Stimulated activated CD4-positive, alpha-beta T cell treated with anti-CD3 and anti-CD28 coated beads, TNF-alpha, amount 100 ng/mL, for 1 hour (primary cell): ENCODE results near the gene PCDHA1.
"Not testable (repeated sequence)": the region's sequence is repeated elsewhere in the genome, so short reads cannot be mapped to it uniquely, and the experiment has no call there.

Source experiments
- DNase-seq, 3 donors: peaks; one replicate each; pipeline ENCODE4 v3.0.0-alpha.2; 2020; ENCODE audit warnings: low read depth in 3 of 3, low spot score in 1 of 3

Gene PCDHA1

DNA sequence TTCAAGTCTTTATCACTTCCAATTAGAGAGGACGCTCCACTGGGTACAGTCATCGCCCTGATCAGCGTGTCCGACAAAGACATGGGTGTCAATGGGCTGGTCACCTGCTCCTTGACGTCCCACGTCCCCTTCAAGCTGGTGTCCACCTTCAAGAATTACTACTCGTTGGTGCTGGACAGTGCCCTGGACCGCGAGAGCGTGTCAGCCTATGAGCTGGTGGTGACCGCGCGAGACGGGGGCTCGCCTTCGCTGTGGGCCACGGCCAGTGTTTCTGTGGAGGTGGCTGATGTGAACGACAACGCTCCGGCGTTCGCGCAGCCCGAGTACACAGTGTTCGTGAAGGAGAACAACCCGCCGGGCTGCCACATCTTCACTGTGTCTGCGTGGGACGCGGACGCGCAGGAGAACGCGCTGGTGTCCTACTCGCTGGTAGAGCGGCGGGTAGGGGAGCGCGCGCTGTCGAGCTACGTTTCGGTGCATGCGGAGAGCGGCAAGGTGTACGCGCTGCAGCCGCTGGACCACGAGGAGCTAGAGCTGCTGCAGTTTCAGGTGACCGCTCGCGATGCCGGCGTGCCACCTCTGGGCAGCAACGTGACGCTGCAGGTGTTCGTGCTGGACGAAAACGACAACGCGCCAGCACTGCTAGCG, 22.4 kb downstream of the PCDHA1 start:
- not testable (repeated sequence) for DNase-seq

DNA sequence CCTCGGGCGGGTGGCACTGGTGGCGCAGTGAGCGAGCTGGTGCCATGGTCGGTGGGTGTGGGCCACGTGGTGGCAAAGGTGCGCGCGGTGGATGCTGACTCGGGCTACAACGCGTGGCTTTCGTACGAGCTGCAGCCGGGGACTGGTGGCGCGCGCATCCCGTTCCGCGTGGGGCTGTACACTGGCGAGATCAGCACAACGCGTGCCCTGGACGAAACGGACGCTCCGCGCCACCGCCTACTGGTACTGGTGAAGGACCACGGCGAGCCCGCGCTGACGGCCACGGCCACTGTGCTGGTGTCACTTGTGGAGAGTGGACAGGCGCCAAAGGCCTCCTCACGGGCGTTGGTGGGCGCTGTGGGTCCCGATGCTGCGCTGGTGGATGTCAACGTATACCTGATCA, 22.9 kb downstream of the PCDHA1 start:
- DNase-seq: no peak

DNA sequence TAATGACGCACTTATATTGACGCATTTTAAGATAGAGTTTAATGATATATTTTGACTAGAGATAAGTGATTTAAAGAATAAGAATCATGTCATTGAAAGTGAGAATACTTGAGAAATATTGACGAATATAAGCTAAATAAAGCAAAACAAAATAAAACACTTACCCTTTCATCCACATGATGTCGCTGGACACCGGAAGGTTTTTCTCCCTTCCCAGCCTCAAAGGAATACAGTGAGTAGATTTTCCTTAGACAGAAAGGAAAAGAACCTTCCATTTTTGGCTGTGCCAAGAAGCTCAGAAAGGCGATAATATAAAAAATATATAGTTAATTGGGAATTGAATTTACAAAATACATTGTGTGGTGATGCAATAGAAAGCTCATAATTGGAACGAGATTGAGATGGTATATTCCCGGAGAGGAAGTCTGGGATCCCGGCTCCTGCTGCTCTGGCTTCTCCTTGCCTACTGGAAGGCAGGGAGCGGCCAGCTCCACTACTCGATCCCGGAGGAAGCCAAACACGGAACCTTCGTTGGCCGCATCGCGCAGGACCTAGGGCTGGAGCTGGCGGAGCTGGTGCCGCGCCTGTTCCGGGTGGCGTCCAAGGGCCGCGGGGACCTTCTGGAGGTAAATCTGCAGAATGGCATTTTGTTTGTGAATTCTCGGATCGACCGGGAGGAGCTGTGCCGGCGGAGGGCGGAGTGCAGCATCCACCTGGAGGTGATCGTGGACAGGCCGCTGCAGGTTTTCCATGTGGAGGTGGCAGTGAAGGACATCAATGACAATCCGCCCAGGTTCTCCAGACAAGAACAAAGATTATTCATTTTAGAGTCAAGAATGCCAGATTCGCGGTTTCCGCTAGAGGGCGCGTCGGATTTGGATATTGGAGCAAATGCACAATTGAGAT, 35.7 kb downstream of the PCDHA1 start, which contains the start of gene PCDHA5:
PCDHA5 (plus strand) TSS at position 239 of the 906 bp plus-strand sequence.
- DNase-seq: no peak

DNA sequence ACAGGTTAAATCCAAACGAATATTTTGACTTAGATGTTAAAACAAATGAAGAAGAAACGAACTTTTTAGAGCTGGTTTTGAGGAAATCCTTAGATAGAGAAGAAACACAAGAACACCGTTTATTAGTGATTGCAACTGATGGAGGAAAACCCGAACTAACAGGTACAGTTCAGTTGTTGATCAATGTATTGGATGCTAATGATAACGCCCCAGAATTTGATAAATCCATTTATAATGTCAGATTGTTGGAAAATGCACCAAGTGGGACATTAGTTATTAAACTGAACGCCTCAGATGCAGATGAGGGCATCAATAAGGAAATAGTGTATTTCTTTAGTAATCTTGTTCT, 36.3 kb downstream of the PCDHA1 start:
- DNase-seq: no peak

DNA sequence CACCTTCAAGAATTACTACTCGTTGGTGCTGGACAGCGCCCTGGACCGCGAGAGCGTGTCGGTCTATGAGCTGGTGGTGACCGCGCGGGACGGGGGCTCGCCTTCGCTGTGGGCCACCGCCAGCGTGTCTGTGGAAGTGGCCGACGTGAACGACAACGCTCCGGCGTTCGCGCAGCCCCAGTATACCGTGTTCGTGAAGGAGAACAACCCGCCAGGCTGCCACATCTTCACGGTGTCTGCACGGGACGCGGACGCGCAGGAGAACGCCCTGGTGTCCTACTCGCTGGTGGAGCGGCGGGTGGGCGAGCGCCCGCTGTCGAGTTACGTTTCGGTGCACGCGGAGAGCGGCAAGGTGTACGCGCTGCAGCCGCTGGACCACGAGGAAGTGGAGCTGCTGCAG, 37.0 kb downstream of the PCDHA1 start:
- DNase-seq: not testable (repeated sequence)

DNA sequence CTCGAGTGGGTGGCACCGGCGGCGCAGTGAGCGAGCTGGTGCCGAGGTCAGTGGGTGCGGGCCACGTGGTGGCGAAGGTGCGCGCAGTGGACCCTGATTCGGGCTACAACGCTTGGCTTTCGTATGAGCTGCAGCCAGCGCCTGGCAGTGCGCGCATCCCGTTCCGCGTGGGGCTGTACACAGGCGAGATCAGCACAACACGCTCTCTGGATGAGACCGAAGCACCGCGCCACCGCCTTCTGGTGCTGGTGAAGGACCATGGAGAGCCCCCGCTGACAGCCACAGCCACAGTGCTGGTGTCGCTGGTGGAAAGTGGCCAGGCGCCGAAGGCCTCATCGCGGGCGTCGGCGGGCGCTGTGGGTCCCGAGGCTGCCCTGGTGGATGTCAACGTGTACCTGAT, 37.5 kb downstream of the PCDHA1 start:
- no peak for DNase-seq

DNA sequence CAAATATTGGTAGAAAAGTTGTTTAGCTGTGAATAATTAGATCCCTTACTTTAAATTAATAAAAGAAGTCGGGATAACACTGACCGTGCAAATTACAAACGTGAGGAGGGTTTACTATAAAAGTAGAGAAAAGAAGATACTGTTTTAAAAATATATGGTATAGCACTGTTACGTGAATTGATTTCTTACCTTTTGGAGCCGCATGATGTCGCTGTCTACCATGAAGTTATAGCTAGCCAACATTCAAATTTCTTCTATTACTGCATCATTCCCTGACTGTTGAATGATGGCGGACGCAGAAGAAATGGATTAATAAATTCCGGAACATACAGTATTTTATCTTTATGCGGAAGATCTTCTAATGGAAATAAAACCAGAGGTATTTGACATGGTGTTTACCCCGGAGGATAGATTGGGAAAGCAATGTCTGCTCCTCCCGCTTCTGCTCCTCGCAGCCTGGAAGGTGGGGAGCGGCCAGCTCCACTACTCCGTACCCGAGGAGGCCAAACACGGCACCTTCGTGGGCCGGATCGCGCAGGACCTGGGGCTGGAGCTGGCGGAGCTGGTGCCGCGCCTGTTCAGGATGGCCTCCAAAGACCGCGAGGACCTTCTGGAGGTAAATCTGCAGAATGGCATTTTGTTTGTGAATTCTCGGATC, 41.9 kb downstream of the PCDHA1 start, which contains the start of gene PCDHA6:
PCDHA6 (plus strand) TSS at position 257 of the 658 bp plus-strand sequence; CDS start at position 389, 132 bp downstream.
- no peak for DNase-seq

DNA sequence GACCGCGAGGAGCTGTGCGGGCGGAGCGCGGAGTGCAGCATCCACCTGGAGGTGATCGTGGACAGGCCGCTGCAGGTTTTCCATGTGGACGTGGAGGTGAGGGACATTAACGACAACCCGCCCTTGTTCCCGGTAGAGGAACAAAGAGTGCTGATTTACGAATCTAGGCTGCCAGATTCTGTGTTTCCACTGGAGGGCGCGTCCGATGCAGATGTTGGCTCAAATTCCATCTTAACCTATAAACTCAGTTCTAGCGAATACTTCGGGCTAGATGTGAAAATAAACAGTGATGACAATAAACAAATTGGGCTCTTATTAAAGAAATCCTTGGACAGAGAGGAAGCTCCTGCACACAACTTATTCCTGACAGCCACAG, 42.4 kb downstream of the PCDHA1 start:
- DNase-seq: no peak

DNA sequence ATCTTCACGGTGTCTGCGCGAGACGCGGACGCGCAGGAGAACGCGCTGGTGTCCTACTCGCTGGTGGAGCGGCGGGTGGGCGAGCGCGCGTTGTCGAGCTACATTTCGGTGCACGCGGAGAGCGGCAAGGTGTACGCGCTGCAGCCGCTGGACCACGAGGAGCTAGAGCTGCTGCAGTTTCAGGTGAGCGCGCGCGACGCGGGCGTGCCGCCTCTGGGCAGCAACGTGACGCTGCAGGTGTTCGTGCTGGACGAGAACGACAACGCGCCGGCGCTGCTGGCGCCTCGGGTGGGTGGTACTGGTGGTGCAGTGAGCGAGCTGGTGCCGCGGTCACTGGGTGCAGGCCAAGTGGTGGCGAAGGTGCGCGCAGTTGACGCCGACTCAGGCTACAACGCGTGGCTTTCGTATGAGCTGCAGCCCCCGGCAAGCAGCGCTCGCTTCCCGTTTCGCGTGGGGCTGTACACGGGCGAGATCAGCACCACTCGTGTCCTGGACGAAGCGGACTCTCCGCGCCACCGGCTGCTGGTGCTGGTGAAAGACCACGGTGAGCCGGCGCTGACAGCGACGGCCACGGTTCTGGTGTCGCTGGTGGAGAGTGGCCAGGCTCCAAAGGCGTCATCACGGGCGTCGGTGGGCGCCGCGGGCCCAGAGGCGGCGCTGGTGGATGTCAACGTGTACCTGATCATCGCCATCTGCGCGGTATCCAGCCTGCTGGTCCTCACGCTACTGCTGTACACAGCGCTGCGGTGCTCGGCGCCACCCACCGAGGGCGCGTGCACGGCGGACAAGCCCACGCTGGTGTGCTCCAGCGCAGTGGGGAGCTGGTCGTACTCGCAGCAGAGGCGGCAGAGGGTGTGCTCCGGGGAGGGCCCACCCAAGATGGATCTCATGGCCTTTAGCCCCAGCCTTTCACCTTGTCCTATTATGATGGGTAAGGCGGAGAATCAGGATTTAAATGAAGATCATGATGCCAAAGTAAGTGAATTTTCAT, 43.9 kb downstream of the PCDHA1 start:
- not testable (repeated sequence) for DNase-seq

DNA sequence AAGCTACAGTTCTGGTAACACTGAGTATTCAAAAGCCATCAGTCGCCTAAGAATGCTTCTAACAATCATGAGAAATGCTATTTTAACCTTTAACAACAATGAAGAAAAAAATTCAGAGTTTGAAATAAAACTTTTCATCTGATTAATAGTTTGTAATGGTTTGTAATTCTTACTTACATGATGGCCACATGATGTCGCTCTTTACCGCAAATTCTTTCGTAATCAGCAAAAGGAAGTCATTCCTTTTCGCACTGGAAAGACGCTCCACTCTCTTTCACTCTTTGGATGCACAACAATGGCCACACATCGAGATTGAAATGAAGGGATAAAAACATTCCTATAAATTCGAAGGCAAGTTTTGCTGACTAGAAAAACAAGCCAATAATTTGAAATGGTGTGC, 48.1 kb downstream of the PCDHA1 start, which contains the start of gene PCDHA7:
PCDHA7 (plus strand) TSS at position 277 of the 400 bp plus-strand sequence; CDS start at position 392, 115 bp downstream.
- no peak for DNase-seq

DNA sequence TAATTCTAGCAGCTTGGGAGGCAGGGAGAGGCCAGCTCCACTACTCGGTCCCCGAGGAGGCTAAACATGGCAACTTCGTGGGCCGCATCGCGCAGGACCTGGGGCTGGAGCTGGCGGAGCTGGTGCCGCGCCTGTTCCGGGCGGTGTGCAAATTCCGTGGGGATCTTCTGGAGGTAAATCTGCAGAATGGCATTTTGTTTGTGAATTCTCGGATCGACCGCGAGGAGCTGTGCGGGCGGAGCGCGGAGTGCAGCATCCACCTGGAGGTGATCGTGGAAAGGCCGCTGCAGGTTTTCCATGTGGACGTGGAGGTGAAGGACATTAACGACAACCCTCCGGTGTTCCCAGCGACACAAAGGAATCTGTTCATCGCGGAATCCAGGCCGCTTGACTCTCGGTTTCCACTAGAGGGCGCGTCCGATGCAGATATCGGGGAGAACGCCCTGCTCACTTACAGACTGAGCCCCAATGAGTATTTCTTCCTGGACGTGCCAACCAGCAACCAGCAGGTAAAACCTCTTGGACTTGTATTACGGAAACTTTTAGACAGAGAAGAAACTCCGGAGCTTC, 48.6 kb downstream of the PCDHA1 start:
- DNase-seq: not testable (repeated sequence)

DNA sequence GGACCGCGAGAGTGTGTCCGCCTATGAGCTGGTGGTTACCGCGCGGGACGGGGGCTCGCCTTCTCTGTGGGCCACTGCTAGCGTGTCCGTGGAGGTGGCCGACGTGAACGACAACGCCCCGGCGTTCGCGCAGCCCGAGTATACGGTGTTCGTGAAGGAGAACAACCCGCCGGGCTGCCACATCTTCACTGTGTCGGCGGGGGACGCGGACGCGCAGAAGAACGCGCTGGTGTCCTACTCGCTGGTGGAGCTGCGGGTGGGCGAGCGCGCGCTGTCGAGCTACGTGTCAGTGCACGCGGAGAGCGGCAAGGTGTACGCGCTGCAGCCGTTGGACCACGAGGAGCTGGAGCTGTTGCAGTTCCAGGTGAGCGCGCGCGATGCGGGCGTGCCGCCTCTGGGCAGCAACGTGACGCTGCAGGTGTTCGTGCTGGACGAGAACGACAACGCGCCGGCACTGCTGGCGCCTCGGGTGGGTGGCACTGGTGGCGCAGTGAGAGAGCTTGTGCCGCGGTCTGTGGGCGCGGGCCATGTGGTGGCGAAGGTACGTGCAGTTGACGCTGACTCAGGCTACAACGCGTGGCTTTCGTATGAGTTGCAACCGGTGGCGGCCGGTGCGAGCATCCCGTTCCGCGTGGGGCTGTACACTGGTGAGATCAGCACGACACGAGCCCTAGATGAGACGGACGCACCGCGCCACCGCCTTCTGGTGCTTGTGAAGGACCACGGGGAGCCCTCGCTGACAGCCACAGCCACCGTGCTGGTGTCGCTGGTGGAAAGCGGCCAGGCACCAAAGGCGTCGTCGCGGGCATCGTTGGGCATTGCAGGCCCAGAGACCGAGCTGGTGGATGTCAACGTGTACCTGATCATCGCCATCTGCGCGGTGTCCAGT, 49.9 kb downstream of the PCDHA1 start:
- no peak for DNase-seq

DNA sequence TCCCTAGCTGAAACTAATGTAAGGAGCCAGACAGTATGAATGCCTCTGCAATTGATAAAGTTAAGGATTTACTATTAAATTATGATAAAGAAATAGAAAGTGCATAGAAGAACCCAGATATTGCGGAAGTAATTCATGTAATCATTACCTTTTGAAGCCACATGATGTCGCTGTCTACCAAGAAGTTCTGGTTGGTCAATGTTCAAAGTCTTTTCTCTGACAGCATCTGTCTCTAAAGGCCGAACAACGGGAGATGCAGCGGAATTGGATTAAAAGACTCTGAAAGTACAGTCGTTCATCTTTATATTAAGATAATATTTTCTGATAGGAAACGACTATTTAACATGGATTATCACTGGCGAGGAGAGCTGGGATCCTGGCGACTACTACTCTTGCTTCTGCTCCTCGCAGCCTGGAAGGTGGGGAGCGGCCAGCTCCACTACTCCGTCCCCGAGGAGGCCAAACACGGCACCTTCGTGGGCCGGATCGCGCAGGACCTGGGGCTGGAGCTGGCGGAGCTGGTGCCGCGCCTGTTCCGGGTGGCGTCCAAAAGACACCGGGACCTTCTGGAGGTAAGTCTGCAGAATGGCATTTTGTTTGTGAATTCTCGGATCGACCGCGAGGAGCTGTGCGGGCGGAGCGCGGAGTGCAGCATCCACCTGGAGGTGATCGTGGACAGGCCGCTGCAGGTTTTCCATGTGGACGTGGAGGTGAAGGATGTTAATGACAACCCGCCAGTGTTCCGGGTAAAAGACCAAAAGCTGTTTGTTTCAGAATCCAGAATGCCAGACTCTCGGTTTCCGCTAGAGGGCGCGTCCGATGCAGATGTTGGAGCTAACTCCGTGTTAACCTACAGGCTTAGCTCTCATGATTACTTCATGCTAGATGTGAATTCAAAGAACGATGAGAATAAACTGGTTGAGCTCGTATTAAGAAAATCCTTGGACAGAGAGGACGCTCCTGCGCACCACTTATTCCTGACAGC, 55.3 kb downstream of the PCDHA1 start, which contains the start of gene PCDHA8:
PCDHA8 (plus strand) TSS at position 210 of the 985 bp plus-strand sequence; CDS start at position 345, 135 bp downstream.
- DNase-seq: no peak

DNA sequence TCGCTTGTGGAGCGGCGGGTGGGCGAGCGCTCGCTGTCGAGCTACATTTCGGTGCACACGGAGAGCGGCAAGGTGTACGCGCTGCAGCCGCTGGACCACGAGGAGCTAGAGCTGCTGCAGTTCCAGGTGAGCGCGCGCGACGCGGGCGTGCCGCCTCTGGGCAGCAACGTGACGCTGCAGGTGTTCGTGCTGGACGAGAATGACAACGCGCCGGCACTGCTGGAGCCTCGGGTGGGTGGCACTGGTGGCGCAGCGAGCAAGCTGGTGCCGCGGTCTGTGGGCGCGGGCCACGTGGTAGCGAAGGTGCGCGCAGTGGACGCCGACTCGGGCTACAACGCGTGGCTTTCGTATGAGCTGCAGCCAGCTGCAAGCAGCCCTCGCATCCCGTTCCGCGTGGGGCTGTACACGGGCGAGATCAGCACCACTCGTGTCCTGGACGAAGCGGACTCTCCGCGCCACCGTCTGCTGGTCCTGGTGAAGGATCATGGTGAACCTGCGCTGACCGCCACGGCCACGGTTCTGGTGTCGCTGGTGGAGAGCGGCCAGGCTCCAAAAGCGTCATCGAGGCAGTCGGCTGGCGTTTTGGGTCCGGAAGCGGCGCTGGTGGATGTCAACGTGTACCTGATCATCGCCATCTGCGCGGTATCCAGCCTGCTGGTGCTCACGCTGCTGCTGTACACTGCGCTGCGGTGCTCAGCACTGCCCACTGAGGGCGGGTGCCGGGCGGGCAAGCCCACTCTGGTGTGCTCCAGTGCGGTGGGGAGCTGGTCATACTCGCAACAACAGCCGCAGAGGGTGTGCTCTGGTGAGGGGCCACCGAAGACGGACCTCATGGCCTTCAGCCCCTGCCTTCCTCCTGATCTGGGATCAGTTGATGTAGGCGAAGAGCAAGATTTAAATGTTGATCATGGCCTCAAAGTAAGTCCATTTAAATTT, 57.1 kb downstream of the PCDHA1 start:
- DNase-seq: no peak

DNA sequence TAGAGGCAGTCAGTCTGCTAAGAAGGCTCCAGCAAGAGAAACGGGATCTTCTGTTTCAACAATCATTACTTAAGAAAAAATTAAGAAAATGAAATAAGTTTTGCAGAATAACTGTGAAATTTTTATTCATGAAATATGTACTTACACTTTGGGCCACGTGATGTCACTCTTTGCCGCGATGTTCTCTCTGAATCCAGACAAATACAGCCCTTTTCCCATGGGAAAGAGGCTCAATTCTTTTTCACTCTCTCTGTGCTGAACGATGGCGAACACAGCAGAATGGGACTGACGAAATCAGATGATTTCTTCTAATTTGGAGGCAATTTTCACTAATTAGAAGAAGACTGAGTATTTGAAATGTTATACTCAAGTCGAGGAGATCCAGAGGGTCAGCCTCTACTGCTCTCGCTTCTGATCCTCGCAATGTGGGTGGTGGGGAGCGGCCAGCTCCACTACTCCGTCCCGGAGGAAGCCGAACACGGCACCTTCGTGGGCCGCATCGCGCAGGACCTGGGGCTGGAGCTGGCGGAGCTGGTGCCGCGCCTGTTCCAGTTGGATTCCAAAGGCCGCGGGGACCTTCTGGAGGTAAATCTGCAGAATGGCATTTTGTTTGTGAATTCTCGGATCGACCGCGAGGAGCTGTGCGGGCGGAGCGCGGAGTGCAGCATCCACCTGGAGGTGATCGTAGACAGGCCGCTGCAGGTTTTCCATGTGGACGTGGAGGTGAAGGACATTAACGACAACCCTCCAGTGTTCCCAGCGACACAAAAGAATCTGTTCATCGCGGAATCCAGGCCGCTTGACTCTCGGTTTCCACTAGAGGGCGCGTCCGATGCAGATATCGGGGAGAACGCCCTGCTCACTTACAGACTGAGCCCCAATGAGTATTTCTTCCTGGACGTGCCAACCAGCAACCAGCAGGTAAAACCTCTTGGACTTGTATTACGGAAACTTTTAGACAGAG, 62.5 kb downstream of the PCDHA1 start, which contains the start of gene PCDHA9:
PCDHA9 (plus strand) TSS at position 244 of the 964 bp plus-strand sequence; CDS start at position 358, 114 bp downstream.
- not testable (repeated sequence) for DNase-seq
